ENCODE results near the gene TMPRSS4. TPM values are rescaled to one million over a fixed set of nuclear protein-coding genes. Genes with fewer than 3 reads are reported as not detected.

The TMPRSS4 gene
- total RNA-seq, 1 experiment from 2014 or later: not detected

DNA sequence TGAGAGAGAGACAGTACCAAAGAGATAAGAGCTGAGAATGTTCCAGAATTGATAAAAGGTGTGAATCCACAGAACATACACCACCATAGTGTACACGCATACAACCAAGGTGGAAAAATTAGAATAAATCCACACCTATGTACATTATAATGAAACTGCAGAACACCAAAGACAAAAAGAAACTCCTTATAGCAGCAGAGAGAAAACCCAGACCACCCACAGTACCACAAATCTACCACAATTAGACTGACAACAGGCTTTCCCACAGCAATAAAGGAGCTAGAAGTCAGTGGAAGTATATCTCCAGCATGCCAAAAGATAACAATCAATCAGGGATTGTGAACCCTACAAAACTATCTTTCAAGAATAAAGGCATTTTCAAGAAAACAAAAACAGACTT, 43.9 kb downstream of the TMPRSS4 start:
- intact Hi-C loops (cut with micrococcal nuclease; ENCODE audit: unreplicated experiment): no loop called here
- TF ChIP-seq TCF7L2 (IDR thresholded peaks at IDR 0.05; ENCODE audit: low read depth, low read length): no peak
- TF ChIP-seq, protein P1, sequence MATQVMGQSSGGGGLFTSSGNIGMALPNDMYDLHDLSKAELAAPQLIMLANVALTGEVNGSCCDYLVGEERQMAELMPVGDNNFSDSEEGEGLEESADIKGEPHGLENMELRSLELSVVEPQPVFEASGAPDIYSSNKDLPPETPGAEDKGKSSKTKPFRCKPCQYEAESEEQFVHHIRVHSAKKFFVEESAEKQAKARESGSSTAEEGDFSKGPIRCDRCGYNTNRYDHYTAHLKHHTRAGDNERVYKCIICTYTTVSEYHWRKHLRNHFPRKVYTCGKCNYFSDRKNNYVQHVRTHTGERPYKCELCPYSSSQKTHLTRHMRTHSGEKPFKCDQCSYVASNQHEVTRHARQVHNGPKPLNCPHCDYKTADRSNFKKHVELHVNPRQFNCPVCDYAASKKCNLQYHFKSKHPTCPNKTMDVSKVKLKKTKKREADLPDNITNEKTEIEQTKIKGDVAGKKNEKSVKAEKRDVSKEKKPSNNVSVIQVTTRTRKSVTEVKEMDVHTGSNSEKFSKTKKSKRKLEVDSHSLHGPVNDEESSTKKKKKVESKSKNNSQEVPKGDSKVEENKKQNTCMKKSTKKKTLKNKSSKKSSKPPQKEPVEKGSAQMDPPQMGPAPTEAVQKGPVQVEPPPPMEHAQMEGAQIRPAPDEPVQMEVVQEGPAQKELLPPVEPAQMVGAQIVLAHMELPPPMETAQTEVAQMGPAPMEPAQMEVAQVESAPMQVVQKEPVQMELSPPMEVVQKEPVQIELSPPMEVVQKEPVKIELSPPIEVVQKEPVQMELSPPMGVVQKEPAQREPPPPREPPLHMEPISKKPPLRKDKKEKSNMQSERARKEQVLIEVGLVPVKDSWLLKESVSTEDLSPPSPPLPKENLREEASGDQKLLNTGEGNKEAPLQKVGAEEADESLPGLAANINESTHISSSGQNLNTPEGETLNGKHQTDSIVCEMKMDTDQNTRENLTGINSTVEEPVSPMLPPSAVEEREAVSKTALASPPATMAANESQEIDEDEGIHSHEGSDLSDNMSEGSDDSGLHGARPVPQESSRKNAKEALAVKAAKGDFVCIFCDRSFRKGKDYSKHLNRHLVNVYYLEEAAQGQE (IDR thresholded peaks at IDR 0.05; ENCODE audit: insufficient read depth in 1 of 2, low read depth in 2 of 2, low read length in 1 of 2): no peak
- TF ChIP-seq POLR2AphosphoS5 (IDR thresholded peaks at IDR 0.05; ENCODE audit: low read depth, low read length): no peak
- in situ Hi-C loops (cut with HindIII; ENCODE audit: low pct_unique_long_range_greater_than_20kb, low sequenced_read_pairs): no loop called here
- Histone ChIP-seq H3K27me3 (ENCODE audit: control insufficient read depth, insufficient read depth, low read length) (peaks cover 36% of the 10 kb centered on the region), H3K36me3 (ENCODE audit: control insufficient read depth, insufficient read depth, low read length) (no peaks in the 10 kb centered on the region), H3K4me1 (ENCODE audit: control insufficient read depth, insufficient read depth, low read length) (no peaks in the 10 kb centered on the region), H3K27ac (ENCODE audit: low read length) (no peak overlapping the region), H3K9me3 (ENCODE audit: control insufficient read depth, insufficient read depth, low read depth, low read length) (no peaks in the 10 kb centered on the region), H3K4me3 (ENCODE audit: low read depth in 2 of 2, low read length in 2 of 2) (no peak overlapping the region)
- no TSS peak for BruUV-seq (replicated peaks)
- no peak for ATAC-seq
- DNase-seq (ENCODE audit: low read depth, low spot score): no peak
- ChIA-PET POLR2A (no interaction called here), CTCF (no interaction called here)

DNA sequence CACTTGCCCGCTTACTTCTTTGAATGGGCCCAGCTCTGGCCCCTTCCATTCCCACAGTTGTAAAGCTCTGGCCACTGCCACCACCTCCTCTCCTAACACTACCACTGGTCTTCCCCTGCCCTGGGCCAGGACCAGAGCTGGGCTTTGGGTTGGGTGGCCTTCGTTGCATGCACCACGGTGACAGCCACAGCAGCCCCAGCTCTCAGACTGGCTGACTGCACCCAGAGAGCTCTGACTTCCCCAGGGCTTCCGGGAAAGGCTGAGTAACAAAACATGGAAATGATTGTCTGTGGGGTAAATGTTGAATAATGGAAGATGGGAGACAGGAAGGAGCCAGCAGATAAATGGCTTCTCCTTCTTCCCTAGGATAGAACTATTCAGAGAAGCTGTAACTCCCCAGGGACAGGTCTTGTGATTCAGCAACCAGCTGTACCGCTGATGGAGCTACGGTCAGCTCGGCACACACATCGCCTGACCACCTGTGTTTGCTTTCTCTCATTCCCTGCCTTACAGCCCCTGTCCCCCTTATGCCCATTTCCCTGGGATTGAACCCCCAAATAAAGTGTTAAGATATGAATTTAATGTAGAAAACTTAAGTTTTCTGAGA, 48.2 kb downstream of the TMPRSS4 start:
- H3K27me3 ChIP-seq (ENCODE audit: control insufficient read depth, insufficient read depth, low read length): peaks cover 15% of the 10 kb centered on the region
- H3K9me3 ChIP-seq (ENCODE audit: control insufficient read depth, insufficient read depth, low read depth, low read length): no peaks in the 10 kb centered on the region
- POLR2A ChIA-PET: interaction anchor here (0.6 to 1.0 kb wide), 2 partner anchors 9 to 13 kb away, joined by 3 to 5 read pairs; no protein-coding TSS in a partner anchor
- no peaks in the 10 kb centered on the region for H3K4me1 ChIP-seq (ENCODE audit: control insufficient read depth, insufficient read depth, low read length)
- H3K27ac ChIP-seq (ENCODE audit: low read length): no peak overlapping the region
- CTCF ChIA-PET: interaction anchor here (0.5 kb wide), 1 partner anchor 17 kb away, joined by 3 read pairs; no protein-coding TSS in a partner anchor
- ATAC-seq (no peak), DNase-seq (ENCODE audit: low read depth, low spot score) (no peak)
- BruUV-seq (replicated peaks): no TSS peak
- TF ChIP-seq SIN3A (IDR thresholded peaks at IDR 0.05; ENCODE audit: borderline replicate concordance, insufficient read depth, low read depth, low read length) (no peak), TCF7L2 (IDR thresholded peaks at IDR 0.05; ENCODE audit: low read depth, low read length) (no peak), POLR2AphosphoS5 (IDR thresholded peaks at IDR 0.05; ENCODE audit: low read depth, low read length) (no peak)
- TF ChIP-seq, protein P2, sequence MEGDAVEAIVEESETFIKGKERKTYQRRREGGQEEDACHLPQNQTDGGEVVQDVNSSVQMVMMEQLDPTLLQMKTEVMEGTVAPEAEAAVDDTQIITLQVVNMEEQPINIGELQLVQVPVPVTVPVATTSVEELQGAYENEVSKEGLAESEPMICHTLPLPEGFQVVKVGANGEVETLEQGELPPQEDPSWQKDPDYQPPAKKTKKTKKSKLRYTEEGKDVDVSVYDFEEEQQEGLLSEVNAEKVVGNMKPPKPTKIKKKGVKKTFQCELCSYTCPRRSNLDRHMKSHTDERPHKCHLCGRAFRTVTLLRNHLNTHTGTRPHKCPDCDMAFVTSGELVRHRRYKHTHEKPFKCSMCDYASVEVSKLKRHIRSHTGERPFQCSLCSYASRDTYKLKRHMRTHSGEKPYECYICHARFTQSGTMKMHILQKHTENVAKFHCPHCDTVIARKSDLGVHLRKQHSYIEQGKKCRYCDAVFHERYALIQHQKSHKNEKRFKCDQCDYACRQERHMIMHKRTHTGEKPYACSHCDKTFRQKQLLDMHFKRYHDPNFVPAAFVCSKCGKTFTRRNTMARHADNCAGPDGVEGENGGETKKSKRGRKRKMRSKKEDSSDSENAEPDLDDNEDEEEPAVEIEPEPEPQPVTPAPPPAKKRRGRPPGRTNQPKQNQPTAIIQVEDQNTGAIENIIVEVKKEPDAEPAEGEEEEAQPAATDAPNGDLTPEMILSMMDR (IDR thresholded peaks at IDR 0.05): no peak
- TF ChIP-seq, protein P1 (IDR thresholded peaks at IDR 0.05; ENCODE audit: insufficient read depth in 1 of 2, low read depth in 2 of 2, low read length in 1 of 2): no peak
- intact Hi-C loops (cut with micrococcal nuclease; ENCODE audit: unreplicated experiment): no loop called here
- no peak overlapping the region for H3K4me3 ChIP-seq (ENCODE audit: low read depth in 2 of 2, low read length in 2 of 2)
- in situ Hi-C loops (cut with HindIII; ENCODE audit: low pct_unique_long_range_greater_than_20kb, low sequenced_read_pairs): no loop called here
- no peaks in the 10 kb centered on the region for H3K36me3 ChIP-seq (ENCODE audit: control insufficient read depth, insufficient read depth, low read length)

All from Panc1 (cell line).